HG02571 (cell line): ENCODE measurements around the gene RAC2.
"Not testable (repeated sequence)": the region's sequence is repeated elsewhere in the genome, so short reads cannot be mapped to it uniquely, and the experiment has no call there.

Experiments
- ATAC-seq: cut with Tn5 transposase; IDR thresholded peaks from one replicate; pipeline ENCODE4 v1.9.1; 2021; ENCODE audit warnings: mild to moderate bottlenecking, moderate library complexity; ENCODE audit not compliant: unreplicated experiment

Gene RAC2

GRCh38 chr22:37208401-37209139 is 35.5 kb downstream of the RAC2 start:
- no peak for ATAC-seq

- no peak for ATAC-seq
These were observed 36.1 kb downstream of the RAC2 start for GRCh38 chr22:37207981-37208380.

DNA sequence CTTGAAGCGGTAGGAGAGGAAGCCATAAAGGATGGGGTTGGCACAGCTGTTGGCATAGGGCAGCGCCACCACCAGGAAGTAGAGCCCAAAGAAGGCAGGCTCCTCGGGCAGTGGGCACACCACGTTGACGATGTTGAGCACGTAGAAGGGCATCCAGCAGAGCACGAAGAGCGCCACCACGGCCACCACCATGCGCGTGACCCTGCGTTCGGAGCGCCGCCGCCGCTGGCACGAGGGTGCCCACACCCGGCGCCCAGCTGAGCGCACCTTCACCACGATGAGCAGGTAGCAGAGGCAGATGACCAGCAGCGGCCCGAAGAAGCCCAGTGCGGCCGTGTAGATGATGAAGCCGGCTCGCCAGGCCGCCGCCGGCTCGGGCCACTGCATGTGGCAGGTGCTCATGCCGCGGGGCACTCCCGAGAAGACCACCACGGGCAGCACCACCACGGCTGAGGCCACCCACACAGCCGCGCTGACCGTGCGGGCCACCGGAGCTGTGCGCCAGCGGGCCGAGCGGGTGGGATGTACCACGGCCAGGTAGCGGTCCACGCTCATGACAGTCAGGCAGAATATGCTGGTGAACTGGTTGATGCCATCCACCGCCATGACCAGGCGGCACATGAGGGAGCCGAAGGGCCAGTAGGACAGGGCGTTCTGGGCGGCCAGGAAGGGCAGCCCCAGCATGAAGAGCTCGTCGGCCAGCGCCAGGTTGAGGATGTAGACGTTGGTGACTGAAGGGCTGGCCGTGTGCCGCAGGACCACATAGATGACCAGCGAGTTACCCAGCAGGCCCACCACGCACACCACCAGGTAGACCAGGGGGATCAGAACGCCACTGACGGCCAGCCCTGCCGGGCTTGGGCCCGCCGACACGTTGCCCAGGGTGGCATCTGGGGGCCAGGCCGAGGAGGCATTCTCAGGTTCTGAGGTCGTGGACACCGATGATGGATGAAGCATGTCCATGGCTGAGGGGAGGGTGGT is 36.9 kb downstream of the RAC2 start:
- ATAC-seq: no peak

GRCh38 chr22:37206118-37206840 is 37.8 kb downstream of the RAC2 start:
- no peak for ATAC-seq

DNA sequence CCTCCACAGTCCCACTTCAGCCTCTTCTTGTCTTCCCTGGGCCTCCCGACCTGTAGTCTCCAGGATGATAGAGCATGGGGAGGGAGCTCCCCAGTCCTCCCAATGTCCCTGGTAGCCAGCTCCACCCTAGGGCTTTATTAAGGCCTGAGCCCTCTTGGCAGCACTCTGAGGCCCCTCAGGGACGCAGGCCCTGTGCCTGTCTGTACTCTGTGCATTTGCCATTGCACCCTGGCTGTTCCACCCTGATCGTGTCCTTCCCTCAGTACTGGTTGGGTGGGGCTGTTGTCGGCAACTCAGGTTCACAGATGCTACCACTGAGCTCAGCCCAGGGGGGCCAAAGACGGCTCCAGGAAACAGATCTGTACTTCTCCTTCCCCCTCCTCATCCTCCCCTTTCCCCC is 39.0 kb downstream of the RAC2 start:
- ATAC-seq: no peak

DNA sequence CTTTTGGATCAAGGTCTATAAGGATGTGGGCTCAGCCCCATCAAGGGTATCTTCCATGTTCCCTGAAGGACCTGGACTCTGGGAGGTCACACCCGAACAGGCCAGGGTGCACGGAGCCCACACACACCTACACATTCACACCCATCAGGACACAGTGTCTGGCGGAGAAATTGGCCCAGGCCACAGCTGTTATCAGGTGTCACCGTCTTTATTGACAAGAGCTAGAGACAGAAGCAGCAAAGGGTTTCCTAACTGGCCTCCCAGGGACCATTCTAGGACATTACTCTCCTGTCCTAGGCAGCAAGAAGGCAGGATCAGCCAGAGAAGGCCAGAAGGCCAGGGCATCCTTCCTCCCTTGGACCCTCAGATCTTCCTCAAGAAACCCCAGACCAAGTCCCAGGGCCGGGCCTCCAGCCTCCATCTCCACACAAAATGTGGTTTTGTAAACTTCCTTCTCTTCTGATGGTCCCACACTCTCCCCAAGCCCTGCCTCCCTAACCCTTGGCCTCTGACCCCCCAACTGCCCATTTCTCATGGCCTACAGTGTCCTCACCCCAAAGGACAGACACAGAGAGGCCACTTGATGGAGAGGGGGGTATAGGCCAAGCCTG is 39.9 kb downstream of the RAC2 start:
- ATAC-seq: no peak

DNA sequence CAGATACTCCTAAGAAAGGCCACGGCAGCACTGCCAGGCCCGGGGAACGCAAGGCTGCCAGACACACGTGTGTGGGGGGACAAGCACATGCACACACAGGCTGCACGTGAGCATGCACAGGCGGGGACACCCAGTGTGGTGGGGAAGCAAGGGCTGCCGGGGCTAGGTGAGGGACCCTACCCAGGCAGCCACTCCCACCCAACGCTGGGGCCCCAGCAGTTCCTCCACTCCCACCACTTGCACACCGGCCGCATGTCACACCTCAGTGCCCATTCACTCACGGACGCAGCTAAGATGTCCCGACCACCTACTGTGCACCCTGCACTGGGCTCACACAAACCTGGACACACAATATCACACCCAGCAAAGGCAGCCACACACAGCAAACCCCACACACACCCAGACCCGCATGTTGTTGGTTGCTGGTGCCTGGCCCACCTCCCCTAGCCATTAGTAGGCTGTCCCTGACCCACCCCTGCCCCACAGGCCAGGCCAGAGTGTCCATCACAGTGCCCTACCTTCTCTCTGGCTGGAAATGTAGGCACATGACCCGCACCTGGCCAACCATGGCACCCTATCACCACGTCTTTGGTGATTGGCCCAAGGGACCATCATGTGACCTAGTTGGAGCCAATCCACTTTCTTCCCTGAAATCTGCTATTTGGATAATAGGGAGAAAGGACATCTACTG is 40.6 kb downstream of the RAC2 start:
- no peak for ATAC-seq

DNA sequence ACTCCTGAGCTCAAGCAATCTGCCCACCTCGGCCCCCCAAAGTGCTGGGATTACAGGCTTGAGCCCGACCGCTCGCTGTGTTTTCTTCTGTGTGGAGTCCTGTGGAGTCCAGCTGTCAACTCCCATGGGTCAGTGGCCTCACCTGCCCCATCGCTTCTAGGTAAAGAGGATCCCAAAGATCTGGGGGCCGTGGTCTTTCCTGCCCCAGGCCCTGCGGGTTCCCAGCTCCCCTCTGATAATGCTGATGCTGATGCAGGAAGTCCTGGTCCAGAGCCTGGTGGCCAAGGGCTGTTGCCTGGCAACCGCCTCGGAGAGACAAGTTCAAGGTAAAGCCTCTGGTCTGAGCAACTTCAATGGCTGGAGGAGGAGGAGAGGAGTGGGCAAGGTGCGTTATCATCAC is 41.4 kb downstream of the RAC2 start:
- ATAC-seq: no peak

GRCh38 chr22:37202001-37202555 is 42.0 kb downstream of the RAC2 start:
- no peak for ATAC-seq

DNA sequence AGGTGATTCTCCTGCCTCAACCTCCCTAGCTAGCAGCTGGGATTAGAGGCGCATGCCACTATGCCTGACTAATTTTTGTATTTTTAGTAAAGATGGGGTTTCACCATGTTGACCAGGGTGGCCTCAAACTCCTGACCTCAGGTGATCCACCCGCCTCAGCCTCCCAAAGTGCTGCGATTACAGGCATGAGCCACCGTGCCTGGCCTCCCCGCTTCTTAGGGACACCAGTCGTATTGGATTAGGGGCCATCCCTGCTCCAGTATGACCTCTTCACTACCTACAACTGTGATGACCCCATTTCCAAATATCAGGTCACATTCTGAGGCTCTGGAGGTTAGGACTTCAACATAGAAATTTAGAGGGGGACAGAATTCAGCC is 42.6 kb downstream of the RAC2 start:
- ATAC-seq: not testable (repeated sequence)

- no peak for ATAC-seq
These were observed 44.3 kb downstream of the RAC2 start for GRCh38 chr22:37199760-37200108.

GRCh38 chr22:37199103-37199759 is 44.8 kb downstream of the RAC2 start:
- ATAC-seq: peak; percentile 88

GRCh38 chr22:37198258-37199102 is 45.6 kb downstream of the RAC2 start:
- ATAC-seq: peak; percentile 27

DNA sequence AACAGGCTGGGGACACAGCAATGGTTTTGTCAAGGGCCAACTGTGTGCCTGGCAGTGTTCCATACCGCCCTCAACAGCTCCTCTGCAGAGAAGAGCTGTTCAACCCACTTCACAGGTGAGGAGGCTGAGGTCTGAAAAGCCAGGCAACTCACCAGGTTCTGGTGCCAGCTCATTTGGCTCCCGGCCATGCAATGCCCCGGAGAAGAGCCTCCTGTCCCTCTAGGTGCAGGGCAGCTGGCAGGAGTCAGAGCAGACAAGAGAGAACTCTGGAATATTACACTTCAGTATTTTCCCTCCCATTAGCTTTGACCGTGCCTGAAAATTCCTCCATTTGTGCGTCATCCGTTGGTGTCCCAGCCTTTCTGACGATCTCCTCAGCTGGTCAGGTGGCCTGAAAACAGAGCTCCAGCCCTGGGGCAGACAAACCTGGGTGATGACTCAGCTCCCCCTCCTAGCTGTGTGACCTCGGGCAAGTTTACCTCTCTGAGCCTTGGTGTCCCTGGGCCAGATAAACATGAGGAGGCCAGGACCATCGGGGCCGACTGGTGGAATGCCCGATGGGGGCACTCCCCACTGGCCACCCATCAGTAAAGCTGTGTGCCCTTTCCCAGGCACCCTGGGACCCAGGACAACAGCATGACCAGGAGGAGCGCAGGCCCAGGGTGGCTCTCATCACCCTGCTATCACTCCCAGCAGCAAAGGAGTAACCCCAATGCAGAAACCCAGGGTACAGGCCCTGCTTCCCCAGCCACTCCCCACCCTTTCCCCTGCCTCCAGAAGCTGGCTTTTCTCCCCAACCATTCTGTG is 46.4 kb downstream of the RAC2 start:
- ATAC-seq: no peak

DNA sequence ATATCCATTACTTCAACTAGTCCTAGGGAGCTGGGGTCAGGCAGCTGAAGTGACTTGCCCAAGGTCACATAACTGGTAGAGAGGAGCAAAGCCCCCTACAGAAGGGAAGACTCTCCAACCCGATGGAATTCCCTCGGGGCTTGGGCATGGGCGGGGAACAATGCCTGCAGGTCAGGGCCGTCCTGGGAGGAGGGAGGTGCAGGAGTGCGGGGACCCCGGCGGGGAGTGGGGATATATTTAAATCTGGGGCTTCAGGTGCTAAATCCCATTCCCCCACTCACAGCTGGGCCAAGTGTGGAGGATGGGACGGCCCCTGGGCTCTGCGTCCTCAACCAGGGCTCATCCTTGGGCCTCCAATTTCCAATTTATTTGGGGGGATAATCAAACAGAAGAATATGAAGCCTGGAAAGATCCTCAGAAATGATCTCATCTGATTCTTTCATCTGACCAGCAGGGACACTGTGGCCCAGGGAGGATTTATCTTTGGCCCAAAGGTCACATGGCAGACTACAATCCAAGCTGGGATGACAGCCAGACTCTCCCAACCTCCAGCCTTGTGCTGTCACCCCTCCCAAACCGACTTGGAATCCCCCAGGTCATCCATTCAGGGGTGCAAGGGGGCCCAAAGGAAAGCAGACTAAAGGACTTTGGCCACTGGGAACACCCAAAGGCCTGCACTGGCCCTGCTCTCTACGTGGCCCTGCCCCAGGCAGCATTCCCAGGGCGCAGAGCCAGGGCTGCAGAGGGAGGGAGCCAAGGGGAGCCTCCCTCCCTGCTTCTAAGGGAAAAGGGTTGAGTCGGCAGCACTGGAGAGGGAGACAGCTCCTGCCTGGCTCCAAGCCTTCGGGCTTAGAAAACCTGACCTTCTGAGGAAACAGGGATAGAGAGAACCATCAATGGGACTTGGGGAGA is 47.3 kb downstream of the RAC2 start:
- ATAC-seq: no peak

DNA sequence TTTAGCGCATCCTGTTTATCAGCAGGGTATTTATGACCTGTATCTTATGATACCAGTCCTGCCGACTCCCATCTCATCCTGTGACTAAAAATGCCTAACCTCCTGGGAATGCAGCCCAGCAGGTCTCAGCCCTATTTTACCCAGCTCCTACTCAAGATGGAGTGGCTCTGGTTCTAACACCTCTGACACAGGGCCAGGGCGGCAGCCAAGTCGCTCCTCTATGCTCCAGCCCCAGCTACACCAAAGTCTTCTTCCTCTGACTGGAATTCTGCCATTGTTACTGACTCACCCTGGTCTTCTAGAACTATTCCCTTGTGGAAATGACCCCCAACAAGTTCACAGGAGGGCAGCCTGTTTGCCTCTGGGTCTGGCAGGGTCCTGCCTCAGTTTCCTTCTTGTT is 48.1 kb downstream of the RAC2 start:
- ATAC-seq: no peak

- no peak for ATAC-seq
These were observed 49.3 kb downstream of the RAC2 start for GRCh38 chr22:37194750-37195149.
